SKM-1 (cell line): ENCODE measurements around the gene CFAP20DC.
A peak's percentile ranks its signal among the peaks of the same experiment; 100 is the strongest.
"Not testable (repeated sequence)": the region's sequence is repeated elsewhere in the genome, so short reads cannot be mapped to it uniquely, and the experiment has no call there.

ENCODE experiments used
- DNase-seq: peaks from one replicate; lab custom pipeline; 2025; ENCODE audit not compliant: unreplicated experiment; lab: John Stamatoyannopoulos, UW

CFAP20DC gene

DNA sequence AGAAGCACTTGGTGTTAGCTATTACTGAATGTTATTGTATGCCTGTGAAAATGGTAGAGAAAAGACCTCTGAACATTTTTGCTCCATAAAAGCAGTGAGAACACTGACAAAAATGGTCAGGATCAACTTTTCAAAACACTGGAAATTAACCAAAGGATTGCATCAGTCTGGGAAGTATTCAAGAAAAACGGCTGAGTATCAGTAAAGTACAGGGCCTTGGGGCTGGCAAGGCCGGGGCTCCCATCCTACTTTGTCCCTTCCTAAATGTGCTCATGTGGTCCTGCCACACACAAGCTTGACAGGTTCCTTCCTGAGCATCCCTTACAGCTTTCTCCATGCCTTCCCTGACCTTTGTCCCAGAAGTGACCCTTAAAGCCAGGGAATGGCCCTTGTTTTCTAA lies 84.0 kb downstream of the CFAP20DC start:
- DNase-seq = no peak

- no peak for DNase-seq
Observed at GRCh38 chr3:58963928-58964503, 85.8 kb downstream of the CFAP20DC start.

GRCh38 chr3:58962816-58963215 lies 87.0 kb downstream of the CFAP20DC start:
- no peak for DNase-seq

DNA sequence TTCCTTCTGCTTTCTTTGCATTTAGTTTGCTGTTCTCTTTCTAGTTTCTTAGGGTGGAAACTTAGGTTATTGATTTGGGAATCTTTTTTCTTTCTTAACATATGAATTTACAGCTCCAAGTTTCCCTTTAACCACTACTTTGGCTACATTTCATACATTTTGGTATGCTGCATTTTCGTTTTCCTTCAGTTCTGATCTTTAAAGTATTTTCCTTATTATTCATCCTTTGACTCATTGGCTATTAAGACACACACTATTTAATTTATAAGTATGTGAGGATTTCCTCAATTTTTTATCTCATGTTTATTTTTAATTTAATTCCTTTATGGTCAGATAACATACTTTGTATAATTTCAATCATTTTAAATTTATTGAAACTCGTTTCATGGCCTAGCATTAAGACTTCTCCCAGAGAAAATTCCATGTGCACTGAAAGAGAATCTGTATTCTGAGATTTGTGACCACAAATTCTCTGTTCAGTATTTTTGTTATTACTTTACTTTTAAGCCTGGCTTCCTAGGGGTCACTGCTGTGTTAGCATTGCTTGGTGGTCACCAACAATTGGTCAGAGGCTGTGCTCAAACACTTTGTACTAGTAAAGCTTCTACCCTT lies 87.7 kb downstream of the CFAP20DC start:
- no peak for DNase-seq

DNA sequence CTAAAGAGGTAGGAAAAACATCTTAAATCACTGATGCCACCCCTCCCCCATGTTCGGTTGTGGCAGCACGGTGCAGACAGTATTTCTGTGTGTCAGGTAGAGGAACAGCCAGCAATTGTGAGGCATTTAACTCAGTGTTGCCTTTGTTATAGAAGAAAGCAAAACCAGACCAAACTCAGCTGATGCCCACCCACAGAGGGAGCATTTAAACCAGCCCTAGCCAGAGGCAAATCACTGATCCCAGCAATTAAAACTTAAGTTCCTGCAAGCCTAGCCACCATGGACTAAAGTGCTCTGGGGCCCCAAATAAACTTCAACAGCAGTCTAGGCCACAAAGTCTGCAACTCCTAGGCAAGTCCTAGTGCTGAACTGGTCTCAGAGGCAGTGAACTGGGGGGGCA lies 94.5 kb downstream of the CFAP20DC start:
- DNase-seq = no peak

DNA sequence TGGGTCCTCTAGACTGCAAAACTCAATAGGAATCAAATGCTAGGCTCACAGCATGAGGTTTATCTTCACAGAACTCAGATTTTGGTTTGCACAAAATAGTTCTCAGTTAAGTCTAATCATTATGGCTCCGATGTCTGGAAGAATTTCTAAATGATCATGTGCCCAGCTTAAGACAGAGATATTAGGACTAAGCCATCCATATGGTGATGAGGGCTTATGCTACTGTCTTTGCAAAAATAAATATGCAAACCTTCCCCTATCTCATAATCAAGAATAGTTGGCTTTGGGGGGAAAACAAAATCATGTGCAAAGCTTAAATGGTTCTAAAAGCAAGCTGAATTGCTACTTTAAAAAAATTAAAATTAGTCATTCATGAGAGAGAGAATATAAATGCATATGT lies 96.5 kb downstream of the CFAP20DC start:
- DNase-seq = no peak

GRCh38 chr3:58952128-58952917 lies 97.5 kb downstream of the CFAP20DC start:
- DNase-seq = no peak

- DNase-seq = no peak
Observed at GRCh38 chr3:58948018-58948417, 101.8 kb downstream of the CFAP20DC start.

- no peak for DNase-seq
Observed at GRCh38 chr3:58946875-58947274, 103.0 kb downstream of the CFAP20DC start.

GRCh38 chr3:58938057-58938456 lies 111.8 kb downstream of the CFAP20DC start:
- no peak for DNase-seq

- DNase-seq = no peak
Observed at GRCh38 chr3:58924578-58924977, 125.2 kb downstream of the CFAP20DC start.

GRCh38 chr3:58900386-58900785 lies 149.4 kb downstream of the CFAP20DC start:
- DNase-seq = no peak

DNA sequence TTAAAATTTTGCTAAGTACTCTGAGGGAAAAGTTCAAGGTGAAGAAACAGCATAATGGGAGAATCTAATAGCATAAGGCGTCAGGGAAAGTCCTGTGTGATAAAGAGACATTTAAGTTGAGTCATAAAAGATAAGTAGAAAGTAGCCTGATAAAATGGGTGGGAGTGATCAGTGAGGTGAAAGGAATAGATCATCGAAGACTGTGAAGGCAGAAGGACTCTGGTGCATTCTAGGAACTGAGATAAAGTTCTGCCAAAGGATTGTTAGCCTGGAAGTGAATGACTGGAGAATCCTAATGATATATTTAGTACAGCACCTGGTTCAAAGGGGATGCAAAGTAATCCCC lies 149.9 kb downstream of the CFAP20DC start:
- DNase-seq = no peak

- peak; percentile 1 for DNase-seq
Observed at GRCh38 chr3:58899159-58899952, 150.5 kb downstream of the CFAP20DC start.

DNA sequence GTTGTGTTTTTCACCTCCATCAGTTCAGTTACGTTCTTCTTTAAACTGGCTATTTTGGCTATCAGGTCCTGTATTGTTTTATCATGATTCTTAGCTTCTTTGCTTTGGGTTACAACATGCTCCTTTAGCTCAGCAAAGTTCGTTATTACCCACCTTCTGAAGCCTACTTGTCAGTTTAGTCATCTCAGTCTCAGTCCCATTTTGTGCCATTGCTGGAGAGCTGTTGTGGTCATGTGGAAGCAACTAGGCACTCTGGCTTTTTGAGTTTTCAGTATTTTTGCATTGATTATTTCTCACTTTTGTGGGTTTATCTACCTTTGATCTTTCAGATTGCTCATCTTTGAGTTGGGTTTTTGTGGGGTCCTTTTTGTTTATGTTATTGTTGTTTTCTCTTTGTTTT lies 151.3 kb downstream of the CFAP20DC start:
- DNase-seq = no peak

DNA sequence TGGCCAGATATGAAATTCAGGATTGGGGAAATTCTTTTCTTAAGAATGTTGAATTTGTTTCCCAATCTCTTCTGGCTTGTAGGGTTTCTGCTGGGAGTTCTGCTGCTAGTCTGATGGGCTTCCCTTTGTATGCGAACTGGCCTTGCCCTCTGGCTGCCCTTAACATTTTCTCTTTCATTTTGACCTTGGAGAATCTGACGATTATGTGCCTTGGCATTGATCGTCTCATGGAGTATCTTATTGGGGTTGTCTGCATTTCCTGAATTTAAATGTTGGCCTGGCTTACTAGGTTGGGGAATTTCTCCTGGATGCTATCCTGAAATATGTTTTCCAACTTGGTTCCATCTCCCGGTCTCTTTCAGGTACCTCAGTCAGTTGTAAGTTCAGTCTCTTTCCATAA lies 152.2 kb downstream of the CFAP20DC start:
- no peak for DNase-seq

DNA sequence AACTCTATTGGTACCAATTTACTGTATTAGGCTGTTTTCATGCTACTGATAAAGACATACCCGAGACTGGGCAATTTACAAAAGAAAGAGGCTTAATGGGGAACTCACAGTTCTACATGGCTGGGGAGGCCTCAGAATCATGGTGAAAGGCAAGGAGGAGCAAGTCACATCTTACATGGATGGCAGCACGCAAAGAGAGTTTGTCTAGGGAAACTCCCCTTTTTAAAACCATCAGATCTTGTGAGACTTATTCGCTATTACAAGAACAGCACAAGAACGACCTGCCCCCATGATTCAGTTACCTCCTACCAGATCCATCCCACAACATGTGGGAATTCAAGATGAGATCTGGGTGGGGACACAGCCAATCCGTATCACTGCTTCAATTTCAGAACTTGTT lies 154.1 kb downstream of the CFAP20DC start:
- not testable (repeated sequence) for DNase-seq

DNA sequence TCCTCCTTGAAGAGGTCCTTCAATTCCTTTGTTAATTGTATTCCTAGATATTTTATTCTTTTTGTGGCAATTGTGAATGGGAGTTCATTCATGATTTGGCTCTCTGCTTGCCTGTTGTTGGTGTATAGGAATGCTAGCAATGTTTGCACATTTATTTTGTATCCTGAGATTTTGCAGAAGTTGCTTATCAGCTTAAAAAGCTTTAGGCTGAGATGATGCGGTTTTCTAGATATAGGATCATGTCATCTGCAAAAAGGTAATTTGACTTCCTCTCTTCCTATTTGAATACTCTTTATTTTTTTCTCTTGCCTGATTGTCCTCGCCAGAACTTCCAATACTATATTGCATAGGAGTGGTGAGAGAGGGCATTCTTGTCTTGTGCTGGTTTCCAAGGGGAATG lies 157.3 kb downstream of the CFAP20DC start:
- not testable (repeated sequence) for DNase-seq

DNA sequence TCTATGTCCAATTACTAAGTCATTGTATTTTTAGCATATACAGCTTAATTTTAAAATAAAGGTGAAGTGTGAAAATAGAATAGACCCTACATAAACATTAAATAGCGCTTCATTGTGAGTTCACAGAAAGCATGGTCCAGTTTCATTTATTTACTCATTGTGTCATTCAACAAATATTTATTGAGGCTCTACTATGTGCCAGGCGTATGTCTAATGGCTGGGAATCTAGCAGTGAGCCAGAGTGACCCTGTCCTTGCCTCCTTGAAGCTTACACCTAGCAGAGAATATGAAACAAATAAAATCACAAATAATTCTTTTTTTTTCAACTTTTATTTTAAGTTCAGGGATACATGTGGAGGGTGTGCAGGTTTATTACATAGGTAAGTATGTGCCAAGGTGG lies 161.7 kb downstream of the CFAP20DC start:
- DNase-seq = no peak

DNA sequence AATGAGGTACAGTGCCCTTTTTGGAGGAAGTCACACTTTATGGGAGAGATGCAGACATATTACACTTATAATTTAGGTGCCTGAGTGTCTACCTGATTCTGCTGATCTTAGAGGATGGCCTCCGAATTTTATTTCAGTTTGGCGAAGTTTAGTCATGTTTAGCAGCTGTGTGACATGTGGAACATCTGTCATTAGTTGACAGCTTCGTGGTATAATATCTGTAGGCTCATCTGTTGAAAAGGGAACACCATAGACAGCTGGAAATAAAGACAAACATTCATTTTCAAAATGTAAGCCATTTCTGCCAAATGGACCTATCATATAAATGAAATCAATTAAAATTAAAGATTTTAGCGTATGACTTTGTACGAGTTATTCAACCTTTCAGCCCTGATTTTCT lies 165.4 kb downstream of the CFAP20DC start:
- DNase-seq = no peak

DNA sequence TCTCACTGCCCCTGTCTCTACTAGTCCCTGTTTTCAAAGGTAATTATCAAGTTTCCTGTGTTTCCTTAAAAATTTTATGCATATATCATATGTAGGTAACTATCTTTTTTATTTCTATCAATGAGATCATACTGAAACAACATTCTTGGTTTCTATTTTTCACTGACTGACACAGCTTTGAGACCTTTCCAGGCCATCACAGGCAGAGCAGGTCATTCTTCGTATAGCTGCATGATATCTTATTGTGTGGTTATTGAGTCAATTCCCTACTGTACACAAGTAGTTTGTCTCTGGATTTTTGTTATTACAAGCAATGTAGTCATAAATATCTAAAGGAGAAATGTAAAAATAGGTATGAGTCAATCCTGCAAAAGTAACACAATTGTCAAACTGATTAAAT lies 169.6 kb downstream of the CFAP20DC start:
- no peak for DNase-seq

- DNase-seq = no peak
Observed at GRCh38 chr3:58874795-58875194, 175.0 kb downstream of the CFAP20DC start.
